NCI-H2171 treated with DMSO at 0.1 percent for 48 hours (cell line): ENCODE data around the gene CDHR4.
"Not testable (repeated sequence)": the region's sequence is repeated elsewhere in the genome, so short reads cannot be mapped to it uniquely, and the experiment has no call there.

ENCODE experiments used
- DNase-seq: peaks from one replicate; lab custom pipeline; 2025; lab: John Stamatoyannopoulos, UW

CDHR4 gene

DNA sequence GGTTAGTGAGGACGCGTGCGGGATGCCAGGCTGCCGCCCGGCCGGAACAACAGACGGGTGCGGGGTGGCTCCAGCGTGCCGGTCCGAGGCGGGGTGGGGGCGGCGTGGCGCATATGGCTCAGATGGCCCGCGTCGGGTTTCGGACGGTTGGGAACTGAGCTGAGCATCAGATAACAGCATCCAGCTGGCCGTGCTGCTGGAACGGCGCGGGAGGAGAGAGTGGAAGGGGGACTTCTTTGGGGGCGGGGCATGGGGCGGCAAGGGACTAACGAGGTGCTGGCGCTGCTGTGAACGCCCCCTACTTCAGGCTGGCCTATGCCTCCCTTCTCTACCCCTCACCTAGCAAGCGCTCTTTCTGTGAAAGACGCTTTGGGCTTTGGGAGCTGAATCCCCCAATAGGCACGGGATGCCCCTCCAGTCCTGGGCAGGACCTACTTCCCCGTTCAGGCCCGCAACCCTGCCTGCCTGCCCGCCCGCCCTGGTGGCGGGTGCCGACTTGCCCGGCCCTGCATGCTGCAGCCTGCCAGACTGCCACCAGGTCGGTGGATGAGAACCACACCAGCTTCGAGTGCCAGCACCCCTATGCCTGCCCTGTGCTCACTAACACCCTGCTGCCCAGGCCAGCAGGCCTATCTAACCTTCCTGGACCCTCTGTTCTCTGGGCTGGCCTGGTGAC is 3.9 kb upstream of the CDHR4 start:
- peak; percentile 74 for DNase-seq

DNA sequence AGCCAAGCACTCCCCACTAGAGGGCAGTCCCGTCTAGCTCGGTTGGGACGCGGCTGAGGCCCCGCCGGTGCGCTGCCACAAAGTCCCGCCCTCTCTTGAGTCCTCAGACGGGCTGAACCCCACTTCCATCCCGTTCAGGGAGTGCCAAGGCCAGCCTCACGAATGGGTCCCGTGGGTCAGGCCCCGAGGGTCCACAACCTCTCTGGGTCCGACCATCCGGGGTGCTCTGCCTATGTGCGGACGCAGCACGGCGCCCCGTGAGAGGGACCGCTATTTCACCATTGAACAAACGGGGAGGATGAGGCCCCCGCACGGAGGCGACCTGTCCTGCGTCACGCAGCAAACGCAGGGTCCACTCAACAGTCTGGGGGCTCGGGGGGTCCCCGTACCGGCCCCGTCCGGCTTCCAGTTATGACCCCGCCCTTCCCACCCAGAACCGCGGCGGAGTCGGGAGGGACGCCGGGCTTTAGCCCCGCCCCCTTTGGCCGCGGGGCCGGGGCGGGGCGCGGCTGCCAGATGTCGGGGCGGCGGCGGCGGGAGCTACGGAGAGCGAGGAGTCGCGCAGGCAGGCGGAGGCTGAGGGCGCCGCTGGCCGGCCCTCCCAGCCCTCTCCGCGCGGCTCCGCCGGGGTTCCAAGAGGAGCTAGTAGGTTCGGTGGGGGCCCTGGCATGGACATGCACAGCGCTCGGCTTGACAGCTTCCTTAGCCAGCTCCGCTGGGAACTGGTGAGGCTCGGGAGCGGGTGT is 3.2 kb upstream of the CDHR4 start, which contains the start of gene INKA1:
Gene INKA1 (plus strand): TSS at position 543 of the 746 bp plus-strand sequence. CDS start 132 bp downstream, at position 675.
- DNase-seq: peak; percentile 70

DNA sequence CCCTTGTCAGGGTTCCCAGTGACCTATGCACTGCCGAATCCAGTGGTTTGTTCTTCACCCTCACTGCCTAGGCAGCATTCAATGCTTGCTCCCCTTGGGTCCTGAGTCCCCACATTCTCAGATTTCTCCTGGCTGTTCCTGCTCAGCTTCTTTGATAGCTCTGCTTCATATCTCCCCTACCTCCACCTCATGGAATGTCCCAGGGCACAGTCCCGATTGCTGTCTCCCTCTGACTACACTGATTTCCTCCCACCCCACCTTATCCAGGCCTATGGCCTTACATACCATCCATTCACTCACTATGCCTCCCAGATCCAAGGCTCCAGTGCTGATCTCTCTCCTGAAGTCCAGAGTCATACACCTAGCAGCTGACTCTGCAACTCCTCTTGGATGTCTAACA is 1.5 kb upstream of the CDHR4 start:
- no peak for DNase-seq

DNA sequence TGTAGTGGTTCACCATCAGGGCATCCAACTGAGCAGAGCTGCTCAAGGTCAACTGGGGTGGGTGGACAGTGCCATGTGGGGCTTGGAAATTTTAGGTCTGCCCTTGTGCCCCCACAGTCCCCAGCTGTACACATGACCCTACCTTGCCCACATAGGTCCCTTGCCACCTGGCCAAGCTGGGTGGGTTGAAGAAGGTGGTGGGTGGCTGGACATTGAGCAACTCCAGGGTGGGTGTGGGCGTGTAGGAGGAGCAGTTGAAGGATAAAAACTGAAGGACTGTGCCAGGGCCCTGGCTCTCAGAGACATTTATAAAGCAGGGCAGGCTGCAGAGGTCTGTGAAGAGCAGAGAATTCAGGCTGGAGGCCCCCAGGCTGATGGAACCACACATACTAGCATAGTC is 568 bp downstream of the CDHR4 start:
- no peak for DNase-seq

DNA sequence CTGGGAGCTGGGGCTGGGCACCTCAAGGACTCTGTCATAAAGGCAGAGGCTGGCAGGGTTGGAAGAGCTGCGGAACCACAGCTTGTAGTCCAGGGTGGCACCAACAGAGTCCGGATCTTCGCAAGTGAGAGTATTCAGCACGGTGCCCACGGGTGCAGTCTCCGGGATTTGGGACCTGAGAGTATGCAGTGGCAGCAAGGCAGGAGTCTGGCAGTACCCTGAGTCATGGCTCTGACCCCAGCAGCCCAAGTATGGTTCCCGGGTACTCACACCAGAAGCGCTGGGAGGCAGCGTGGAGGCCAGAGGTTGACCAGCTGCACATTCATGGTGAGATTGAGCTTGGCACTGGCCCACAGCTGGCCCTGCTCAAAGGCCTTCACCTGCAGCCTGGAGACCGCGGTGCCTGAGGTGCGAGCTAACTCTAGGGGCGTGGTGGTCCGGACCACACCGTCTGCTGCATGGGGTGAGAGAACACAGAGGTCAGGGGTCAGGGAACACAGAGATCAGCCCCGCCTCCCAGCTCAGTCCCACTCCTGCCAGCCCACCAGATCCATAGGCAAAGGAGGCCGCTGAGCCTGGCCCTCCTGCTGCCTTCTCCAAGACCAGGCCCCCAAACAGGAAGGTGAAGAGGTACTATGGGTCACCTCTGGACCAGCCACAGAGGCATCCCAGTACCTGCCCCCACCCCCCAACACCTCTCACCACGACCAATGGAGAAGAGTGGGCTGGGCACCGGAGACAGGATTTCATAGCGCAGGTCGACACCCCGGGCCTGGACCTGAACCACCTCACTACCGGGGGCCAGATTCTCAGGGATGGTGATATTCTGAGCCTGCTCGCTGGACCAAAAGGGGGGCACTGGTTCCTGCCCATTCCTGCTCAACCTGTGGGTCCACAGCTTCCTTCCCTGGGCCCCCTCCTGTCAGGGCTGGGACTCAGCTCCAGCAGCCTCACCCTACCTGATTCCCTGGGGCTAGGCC is 4.5 kb downstream of the CDHR4 start:
- DNase-seq: no peak

DNA sequence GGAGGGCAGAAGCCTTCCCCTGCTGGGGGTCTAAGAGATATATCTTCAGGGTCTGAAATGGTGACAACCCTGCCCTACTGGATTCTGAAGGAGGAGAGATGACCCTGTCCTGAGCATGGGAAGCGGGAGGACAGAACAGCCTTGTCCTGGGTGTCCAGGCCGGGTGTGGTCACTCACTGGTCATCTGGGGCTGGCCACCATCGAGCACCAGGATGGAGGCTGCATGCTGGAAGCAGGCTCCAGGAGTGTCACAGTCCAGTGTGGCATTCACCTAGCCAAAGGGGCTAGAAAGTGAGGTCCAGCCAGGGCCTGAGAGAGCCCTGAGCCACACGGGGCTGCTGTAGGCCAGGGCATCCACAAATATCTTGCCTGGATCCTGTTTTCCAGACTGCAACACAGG is 5.2 kb downstream of the CDHR4 start:
- DNase-seq: no peak

DNA sequence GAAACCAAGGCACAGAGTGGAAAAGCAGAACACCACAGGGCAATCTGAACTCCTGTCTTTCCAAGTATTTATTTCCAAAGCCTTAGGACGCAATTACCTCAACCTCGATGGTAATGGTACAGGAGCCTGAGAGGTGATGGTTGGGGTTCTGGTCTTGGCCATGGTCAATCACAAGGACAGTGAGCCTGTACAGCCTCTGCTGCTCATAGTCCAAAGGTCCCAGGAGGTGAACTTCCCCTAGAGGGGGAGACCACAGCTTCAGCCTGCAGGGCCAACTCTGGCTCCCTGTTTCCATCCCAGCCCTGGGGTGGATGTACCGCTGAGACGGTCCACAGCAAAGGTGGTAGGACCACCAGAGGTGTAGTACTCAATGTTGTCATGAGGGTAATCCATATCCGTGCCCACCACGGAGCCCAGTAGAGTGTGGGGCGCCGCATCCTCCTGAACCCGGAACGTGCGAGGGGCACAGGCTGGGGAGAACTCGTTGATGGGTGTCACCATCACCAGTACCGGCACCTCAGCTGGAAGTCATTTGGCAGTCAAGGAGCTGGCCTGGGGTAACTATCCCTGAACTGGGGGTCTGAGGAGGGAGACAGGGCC is 6.1 kb downstream of the CDHR4 start:
- DNase-seq: no peak

DNA sequence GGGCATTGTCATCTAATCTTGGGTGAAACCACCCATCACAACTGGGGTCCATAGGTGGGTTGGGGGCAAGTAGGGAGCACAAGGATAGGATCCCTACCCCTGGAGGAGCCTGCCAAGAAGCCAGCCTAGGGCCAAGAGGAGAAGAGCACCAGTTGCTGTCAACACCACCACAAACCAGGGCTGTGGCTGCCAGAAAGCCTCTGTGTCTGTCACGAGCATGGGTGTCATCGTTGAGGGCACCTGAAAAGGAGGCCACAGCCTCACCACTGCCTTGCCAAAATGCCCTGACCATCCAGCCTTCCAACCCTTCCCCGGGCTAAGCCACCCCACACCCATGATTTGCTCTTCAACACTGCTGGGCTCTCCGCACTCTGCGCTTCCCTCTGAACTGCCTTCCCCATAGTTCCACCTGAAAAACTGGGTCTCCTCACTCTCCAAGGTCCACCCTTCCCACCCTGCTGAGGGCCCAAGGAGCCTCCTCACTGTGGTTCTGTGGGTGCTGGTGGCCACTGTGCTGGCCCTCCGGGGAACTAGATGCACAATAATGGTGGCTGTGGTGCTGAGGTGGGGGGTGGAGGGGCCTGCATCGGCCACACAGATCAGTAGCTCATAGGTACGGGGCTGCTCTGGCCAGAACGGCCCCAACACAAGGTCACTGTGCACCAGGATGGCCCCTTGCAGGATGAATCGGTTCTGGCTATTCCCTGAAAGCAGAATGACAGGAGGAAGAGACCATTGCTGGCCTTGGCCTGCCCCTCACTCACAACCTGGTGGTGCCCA is 7.1 kb downstream of the CDHR4 start:
- DNase-seq: no peak

DNA sequence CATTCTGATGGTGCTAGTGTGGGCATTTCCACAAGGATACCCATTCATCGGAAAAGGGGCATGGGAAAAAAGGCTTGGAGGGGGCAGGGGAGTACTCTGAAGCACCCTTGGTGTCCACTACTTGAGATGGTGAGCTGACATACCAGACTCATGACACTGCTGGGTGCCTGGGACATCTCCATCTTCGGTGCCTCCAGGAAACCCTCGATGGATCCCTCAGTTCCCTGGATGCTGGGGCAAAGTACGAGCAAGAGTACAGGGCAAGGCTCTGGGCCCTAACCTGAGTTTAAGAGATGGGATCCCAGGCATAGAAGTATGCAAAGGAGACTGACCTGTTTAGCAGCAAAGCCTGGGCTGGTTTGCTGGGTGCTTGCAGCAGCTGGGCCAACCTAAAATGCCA is 8.1 kb downstream of the CDHR4 start:
- no peak for DNase-seq

DNA sequence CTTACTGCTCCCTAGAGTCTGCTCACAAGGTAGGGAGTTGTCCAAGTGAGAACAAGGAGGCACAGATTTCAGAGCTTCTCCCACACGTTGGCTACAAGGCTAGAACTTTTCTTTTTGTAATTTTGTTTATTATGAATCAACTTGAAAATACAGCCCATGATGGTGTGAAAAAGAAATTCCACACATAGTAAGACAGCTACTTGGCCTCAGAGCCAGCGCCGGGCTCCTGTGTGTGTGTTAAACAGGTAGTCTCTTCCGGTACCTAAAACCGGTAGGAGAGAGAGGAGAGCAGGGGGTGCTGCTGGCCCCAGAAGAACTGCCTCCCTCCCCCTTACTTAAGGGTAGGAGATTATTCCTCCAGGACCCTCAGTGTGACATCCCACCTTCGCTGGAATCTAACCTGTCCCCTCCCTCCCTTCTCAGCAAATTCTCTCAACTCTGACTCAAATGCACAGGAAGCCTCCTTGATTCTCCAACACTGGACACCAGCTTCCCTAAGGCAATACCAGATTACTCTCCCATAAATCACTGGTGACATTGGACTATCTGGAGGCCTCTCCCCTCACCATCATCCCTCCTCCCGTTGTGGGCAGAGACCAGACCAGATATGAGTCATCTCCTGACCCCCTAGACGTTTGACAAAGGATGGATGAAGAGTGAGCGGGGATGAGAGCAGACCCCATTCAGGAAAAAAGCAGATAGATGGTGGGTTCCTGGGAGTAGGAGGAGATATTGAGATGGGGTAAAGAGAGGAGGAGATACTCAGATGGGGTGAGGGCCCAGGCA is 8.9 kb downstream of the CDHR4 start:
- no peak for DNase-seq

DNA sequence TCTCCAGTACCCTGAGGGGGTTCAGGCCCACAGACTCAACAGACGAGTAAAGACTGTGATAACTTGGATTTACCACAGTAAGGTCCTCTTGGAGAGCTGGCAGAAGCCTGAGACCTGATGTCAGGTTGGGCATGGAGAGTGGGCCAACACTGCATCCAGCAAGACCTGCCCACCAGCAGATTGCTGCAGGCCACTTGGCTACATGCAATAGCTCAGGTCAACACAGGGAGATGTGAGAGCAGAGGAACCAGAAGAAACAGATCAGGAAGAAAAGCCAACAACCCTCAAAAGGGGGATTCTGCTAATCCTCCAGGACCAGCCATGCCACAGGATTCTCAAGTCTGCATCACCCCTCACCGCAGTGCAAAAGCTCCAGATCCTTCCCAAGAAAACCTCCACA is 11.6 kb downstream of the CDHR4 start:
- no peak for DNase-seq

DNA sequence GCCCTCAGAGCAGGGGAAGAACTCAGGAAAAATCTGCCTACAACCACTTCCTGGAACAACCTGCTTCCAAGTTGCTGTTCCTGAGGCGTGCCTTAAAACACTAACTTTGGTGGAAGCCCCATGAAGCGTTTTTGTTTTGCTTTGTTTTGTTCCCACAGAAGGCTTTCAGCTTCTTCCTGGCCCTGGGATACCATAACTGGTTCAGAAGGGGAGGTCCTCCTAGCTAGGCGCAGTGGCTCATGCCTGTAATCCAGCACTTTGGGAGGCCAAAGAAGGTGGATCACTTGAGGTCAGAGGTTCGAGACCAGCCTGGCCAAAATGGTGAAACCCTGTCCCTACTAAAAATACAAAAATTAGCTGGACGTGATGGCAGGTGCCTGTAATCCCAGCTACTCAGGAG is 12.1 kb downstream of the CDHR4 start:
- DNase-seq: no peak

DNA sequence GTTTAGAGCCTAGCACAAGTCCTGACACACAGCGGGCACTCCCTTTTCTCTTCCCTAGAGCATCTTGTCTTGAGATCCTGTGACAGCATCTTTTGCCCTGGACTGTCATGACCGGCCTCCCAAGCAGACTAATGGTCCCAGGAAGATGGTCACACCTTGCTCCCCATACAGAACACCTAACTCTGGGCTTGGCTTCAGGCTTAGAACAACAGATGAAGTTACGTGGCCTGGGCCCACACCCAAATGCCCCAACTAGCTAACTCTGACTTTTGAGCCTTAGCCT is 12.6 kb downstream of the CDHR4 start:
- no peak for DNase-seq

DNA sequence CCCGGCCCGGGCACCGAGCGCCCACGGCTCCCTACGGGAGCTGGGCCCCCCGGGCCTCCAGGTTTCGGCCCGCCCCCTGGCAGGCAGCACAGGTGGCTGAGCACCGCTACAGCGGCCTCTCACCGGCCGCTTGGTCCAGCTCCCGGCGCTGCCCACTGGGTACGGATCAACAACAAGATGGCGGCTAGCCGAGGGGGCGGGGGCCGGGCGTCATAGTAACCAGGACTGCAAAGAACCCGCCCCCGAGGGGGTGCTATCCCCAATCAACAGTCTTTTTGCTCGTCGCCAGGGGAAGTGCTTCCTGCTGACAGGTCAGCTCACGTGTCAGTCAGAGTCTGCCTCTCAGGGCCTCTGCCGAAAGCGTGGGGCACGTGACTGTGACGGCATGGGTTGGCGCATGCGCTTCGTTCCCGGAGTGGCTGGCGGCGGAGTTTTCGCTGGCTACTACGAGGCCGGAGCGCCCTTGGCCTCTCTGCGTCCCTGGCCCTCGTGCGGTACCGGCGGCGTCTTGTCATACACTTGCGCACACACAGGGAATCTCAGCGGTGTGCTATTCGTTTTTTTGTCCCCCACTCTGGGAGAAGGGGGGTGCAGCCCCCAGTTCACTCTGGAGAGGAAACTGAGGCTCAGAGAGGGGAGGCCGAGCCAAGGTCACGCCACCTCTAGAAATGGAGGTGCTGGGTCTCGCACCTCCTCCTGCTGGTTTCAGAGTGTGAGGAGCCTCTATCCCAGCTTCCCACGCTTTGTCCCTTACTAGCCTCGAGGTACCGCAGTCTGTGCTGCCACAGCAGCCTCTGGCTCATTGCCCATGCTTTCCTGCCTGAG is 13.1 kb downstream of the CDHR4 start, which contains the start of gene IP6K1:
Gene IP6K1 (minus strand): TSS at position 186 of the 825 bp plus-strand sequence. CDS start 38,502 bp downstream, outside the sequence.
- DNase-seq: peak; percentile 95

DNA sequence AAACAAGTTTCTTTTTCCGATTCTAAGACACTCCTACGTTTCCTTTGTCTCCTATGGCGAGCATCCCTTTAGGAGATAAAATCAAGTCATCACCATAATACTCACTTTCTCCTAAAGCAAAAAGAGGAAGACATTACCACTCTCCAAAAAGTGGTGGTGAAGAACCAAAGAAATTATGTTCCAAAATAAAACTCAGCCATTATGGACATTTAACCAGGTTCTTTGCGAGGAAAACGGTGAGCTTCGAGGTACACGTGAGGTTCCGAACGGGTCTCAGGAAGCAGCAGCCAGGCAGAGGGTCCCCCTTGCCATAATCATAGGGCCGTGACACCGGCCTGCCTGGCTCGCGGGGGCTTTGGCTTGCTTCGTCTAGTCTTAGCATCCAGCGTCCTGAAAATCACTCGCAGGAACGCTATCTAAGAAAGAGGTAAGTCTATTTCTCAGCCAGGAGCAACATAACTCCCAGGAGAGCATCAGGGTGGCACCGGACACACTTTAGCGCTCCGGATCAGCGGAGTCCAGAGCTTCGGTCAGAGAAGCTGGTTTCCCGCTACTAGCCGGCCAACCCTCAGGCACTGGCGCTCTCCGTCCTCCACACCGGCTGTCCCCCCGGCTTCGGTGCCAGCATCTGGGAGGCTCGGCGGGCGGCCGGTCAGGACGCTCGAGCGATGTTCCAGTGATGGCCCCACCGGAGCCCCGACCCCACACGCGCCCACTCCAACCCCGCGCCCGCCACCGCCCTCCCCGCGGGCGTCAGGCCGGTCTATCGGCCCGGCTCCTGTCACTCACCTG is 13.9 kb downstream of the CDHR4 start:
- no peak for DNase-seq

DNA sequence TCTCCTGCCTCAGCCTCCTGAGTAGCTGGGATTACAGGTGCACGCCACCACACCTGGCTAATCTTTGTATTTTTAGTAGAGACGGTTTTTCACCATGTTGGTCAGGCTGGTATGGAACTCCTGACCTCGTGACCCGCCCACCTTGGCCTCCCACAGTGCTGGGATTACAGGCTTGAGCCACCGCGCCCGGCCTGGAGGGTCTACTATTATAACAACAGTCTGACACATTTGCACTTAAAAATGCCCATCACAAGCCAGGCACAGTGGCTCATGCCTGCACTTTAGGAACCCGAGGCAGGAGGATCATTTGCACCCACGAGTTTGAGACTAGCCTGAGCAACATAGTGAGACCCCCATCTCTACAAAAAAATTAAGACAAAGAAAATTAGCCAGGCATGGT is 17.4 kb downstream of the CDHR4 start:
- not testable (repeated sequence) for DNase-seq

DNA sequence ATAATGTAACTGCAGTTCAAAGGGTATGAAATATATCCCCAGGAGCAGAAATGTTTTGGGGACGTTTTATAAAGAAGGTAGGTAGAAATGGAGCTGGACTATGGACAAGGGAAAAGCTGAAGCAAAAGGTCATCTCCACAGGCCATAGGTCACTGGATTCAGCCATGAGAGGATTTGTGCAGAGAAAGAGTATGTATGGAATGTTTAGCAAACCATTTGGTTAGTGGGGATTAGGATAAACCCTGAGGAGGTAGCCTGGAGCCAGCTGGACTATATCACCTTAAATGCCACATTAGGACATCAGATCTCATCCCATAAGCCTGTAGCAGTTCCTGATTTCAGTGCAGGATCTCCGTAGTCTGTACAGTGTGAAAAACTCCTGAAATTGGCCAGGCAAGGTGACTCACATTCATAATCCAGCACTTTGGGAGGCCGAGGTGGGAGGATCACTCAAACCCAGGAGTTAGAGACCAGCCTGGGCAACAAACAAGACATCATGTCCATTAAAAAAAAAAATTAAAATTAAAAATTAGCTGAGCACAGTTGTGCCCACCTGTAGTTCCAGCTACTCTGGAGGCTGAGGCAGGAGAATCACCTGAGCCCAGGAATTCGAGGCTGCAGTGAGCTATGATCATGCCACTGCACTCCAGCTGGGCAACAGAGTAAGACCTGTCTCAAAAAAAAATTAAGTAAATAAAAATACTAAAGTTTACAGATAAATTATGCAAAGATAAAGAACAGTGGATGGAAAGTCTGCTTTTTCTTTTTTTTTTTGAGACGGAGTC is 18.1 kb downstream of the CDHR4 start:
- DNase-seq: no peak

DNA sequence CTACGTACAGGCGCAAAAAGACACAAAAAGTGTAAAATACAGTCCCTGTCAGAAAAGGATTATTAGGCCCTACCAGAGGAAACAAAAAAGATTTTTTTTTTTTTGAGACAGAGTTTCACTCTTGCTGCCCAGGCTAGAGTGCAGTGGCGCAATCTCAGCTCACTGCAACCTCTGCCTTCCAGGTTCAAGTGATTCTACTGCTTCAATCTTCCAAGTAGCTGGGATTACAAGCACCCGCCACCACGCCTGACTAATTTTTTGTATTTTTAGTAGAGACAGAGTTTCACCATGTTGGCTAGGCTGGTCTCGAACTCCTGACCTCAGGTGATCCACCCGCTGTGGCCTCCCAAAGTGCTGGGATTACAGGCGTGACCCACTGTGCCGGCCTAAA is 18.7 kb downstream of the CDHR4 start:
- not testable (repeated sequence) for DNase-seq
